NT2/D1 (cell line): Measurements from ENCODE around the gene KRT85.

Experiments
- SUZ12 ChIP-seq: IDR thresholded peaks from 2 replicates; pipeline ENCODE4 v1.6.1; 2011; ENCODE audit not compliant: insufficient read length, insufficient read depth; ENCODE audit errors: extremely low read depth
- YY1 ChIP-seq: IDR thresholded peaks from 2 replicates; pipeline ENCODE4 v1.6.1; 2011; ENCODE audit not compliant: insufficient read length, insufficient read depth
- ZNF274 ChIP-seq: IDR thresholded peaks from 2 replicates; pipeline ENCODE4 v1.6.1; 2011; ENCODE audit warnings: mild to moderate bottlenecking, low read depth, low read length

- TF ChIP-seq ZNF274, result no peak
- TF ChIP-seq SUZ12, result no peak
- TF ChIP-seq YY1, result no peak
Observed at GRCh38 chr12:52313461-52313860, 53.8 kb downstream of the KRT85 start.
